Upper lobe of left lung (tissue), 6 donors: ENCODE data around the gene SH3GL3. TPM values are rescaled to one million over a fixed set of nuclear protein-coding genes. Genes with fewer than 3 reads are reported as not detected.

Source experiments
- ATAC-seq, 2 donors: fragments of 200-7000 bp; cut with Tn5 transposase; one replicate each; pipeline ENCODE4 v1.9.1; 2022; ENCODE audit warnings: mild to moderate bottlenecking in 2 of 2, moderate library complexity in 2 of 2; ENCODE audit not compliant: low FRiP score in 2 of 2
- DNase-seq, 2 donors: peaks; one replicate each; pipeline ENCODE4 v3.0.0-alpha.2; 2019 to 2020
- H3K27ac ChIP-seq, 4 donors: fragments of 200-600 bp; sonication (generic); one replicate each; pipeline ENCODE4 v1.5.1; 2016 to 2019
- H3K27me3 ChIP-seq, 4 donors: fragments of 200-600 bp; sonication (generic); one replicate each; pipeline ENCODE4 v1.5.1; 2017 to 2019
- H3K36me3 ChIP-seq, 4 donors: fragments of 200-600 bp; sonication (generic); one replicate each; pipeline ENCODE4 v1.5.1; 2016 to 2019
- H3K4me1 ChIP-seq, 4 donors: fragments of 200-600 bp; sonication (generic); one replicate each; pipeline ENCODE4 v1.5.1; 2018 to 2019
- H3K4me3 ChIP-seq, 4 donors: fragments of 200-600 bp; sonication (generic); one replicate each; pipeline ENCODE4 v1.5.1; 2017 to 2019; ENCODE audit warnings: mild to moderate bottlenecking in 2 of 4, moderate library complexity in 1 of 4
- H3K9me3 ChIP-seq, 4 donors: fragments of 200-600 bp; sonication (generic); one replicate each; pipeline ENCODE4 v1.5.1; 2018 to 2019
- CTCF ChIP-seq, 6 experiments: fragments of 450-650 bp in 4 of 6; fragments of 200-600 bp in 2 of 6; sonication (generic) in 2 of 6; IDR thresholded peaks; one replicate each; pipeline ENCODE4 v1.5.1; 2016 to 2019; ENCODE audit warnings: antibody characterized with exemption in 6 of 6
- EP300 ChIP-seq, 4 donors: sonication (generic); formaldehyde crosslinking; IDR thresholded peaks; one replicate each; pipeline ENCODE4 v1.5.1; 2017; ENCODE audit warnings: antibody characterized with exemption in 4 of 4, control low read depth in 2 of 4
- POLR2A ChIP-seq, 4 donors: fragments of 450-650 bp; IDR thresholded peaks; one replicate each; pipeline ENCODE4 v1.5.1; 2016 to 2017; ENCODE audit warnings: antibody characterized with exemption in 4 of 4, mild to moderate bottlenecking in 2 of 4
- POLR2AphosphoS5 ChIP-seq, 2 donors: sonication (generic); formaldehyde crosslinking; IDR thresholded peaks; one replicate each; pipeline ENCODE4 v1.5.1; 2017; ENCODE audit warnings: antibody characterized with exemption in 2 of 2
- WGBS, 2 donors: methylation state at CpG; one replicate each; pipeline ENCODE4 v1.1.5; 2017 to 2018; 5-methylcytosine and 5-hydroxymethylcytosine counted together
- total RNA-seq, 6 donors: library from RNA; depleted of rRNA in 4 of 6; stranded (reverse); fragments of >200 nt in 4 of 6; gene quantifications; one replicate each; pipeline versions ENCODE4 v1.1.0 to v1.2.1, GENCODE V29; 2016 to 2021
- donor health status: DM: no; HTN: no; CAD: no; lungs with moderate emphysema.
- donor health status: DM: no; HTN: yes; CAD: no; lungs with severe emphysema.

SH3GL3 gene
- total RNA-seq, 6 donors from 2014 or later: 1.8 to 5.5 (median 2.2) TPM; not detected in 1

- DNase-seq (no peak), ATAC-seq (no peak)
- 73 to 95% methylated on average over 1 of the region's 1 CpG for WGBS, 2 donors
- Histone ChIP-seq H3K27me3 (no peaks in the 10 kb centered on the region), H3K36me3 (no peaks in the 10 kb centered on the region), H3K27ac (no peak overlapping the region), H3K4me3 (no peak overlapping the region), H3K4me1 (no peaks in the 10 kb centered on the region), H3K9me3 (no peaks in the 10 kb centered on the region)
- TF ChIP-seq POLR2A (IDR thresholded peaks at IDR 0.05): no peak
- TF ChIP-seq POLR2AphosphoS5 (IDR thresholded peaks at IDR 0.05): no peak
- TF ChIP-seq EP300 (IDR thresholded peaks at IDR 0.05): no peak
- TF ChIP-seq CTCF (IDR thresholded peaks at IDR 0.05): no peak
Observed at GRCh38 chr15:83457149-83457548, 10.0 kb downstream of the SH3GL3 start.

GRCh38 chr15:83458381-83458780 is 11.2 kb downstream of the SH3GL3 start:
- H3K36me3 ChIP-seq: no peaks in the 10 kb centered on the region
- TF ChIP-seq EP300 (IDR thresholded peaks at IDR 0.05): no peak
- TF ChIP-seq CTCF (IDR thresholded peaks at IDR 0.05): no peak
- no peak for TF ChIP-seq POLR2A (IDR thresholded peaks at IDR 0.05)
- no peak overlapping the region for H3K27ac ChIP-seq
- H3K27me3 ChIP-seq: no peaks in the 10 kb centered on the region
- no peaks in the 10 kb centered on the region for H3K9me3 ChIP-seq
- no peak for DNase-seq
- no peaks in the 10 kb centered on the region for H3K4me1 ChIP-seq
- 74 to 83% methylated on average over 3 of the region's 3 CpGs for WGBS, 2 donors
- ATAC-seq: no peak
- no peak overlapping the region for H3K4me3 ChIP-seq

- no peak for ATAC-seq
- H3K4me1 ChIP-seq: no peaks in the 10 kb centered on the region
- H3K36me3 ChIP-seq: no peaks in the 10 kb centered on the region
- DNase-seq: no peak
- H3K27me3 ChIP-seq: no peaks in the 10 kb centered on the region
- no peaks in the 10 kb centered on the region for H3K9me3 ChIP-seq
- 82 to 85% methylated on average over 3 of the region's 3 CpGs for WGBS, 2 donors
- H3K27ac ChIP-seq: no peak overlapping the region
- no peak for TF ChIP-seq POLR2AphosphoS5 (IDR thresholded peaks at IDR 0.05)
- no peak for TF ChIP-seq CTCF (IDR thresholded peaks at IDR 0.05)
- no peak for TF ChIP-seq EP300 (IDR thresholded peaks at IDR 0.05)
- TF ChIP-seq POLR2A (IDR thresholded peaks at IDR 0.05): no peak
- H3K4me3 ChIP-seq: no peak overlapping the region
Observed at GRCh38 chr15:83462026-83462425, 14.9 kb downstream of the SH3GL3 start.

- no peak for DNase-seq
- H3K4me1 ChIP-seq: no peaks in the 10 kb centered on the region
- H3K27me3 ChIP-seq: no peaks in the 10 kb centered on the region
- no peaks in the 10 kb centered on the region for H3K36me3 ChIP-seq
- H3K9me3 ChIP-seq: no peaks in the 10 kb centered on the region
- TF ChIP-seq POLR2A (IDR thresholded peaks at IDR 0.05) (no peak), EP300 (IDR thresholded peaks at IDR 0.05) (no peak), POLR2AphosphoS5 (IDR thresholded peaks at IDR 0.05) (no peak), CTCF (IDR thresholded peaks at IDR 0.05) (no peak)
- WGBS, 2 donors: 13 to 21% methylated on average over 4 of the region's 4 CpGs
- H3K27ac ChIP-seq: no peak overlapping the region
- no peak overlapping the region for H3K4me3 ChIP-seq
- no peak for ATAC-seq
Observed at GRCh38 chr15:83462953-83463433, 15.9 kb downstream of the SH3GL3 start.

- ATAC-seq: no peak
- Histone ChIP-seq H3K27me3 (no peaks in the 10 kb centered on the region), H3K4me1 (no peaks in the 10 kb centered on the region), H3K9me3 (no peaks in the 10 kb centered on the region), H3K27ac (no peak overlapping the region), H3K4me3 (no peak overlapping the region), H3K36me3 (no peaks in the 10 kb centered on the region)
- DNase-seq: no peak
- TF ChIP-seq POLR2AphosphoS5 (IDR thresholded peaks at IDR 0.05) (no peak), EP300 (IDR thresholded peaks at IDR 0.05) (no peak), POLR2A (IDR thresholded peaks at IDR 0.05) (no peak), CTCF (IDR thresholded peaks at IDR 0.05) (no peak)
Observed at GRCh38 chr15:83470887-83471286, 23.7 kb downstream of the SH3GL3 start.
